Body of pancreas (tissue), 4 donors: ENCODE measurements around the gene CHST5.

Experiments used
- CTCF ChIP-seq, 7 experiments: fragments of 450-650 bp in 4 of 7; fragments of 200-600 bp in 3 of 7; sonication (generic) in 3 of 7; IDR thresholded peaks; one replicate each; pipeline ENCODE4 v1.5.1; 2016 to 2019; ENCODE audit warnings: antibody characterized with exemption in 7 of 7
- POLR2A ChIP-seq, 3 donors: fragments of 450-650 bp; IDR thresholded peaks; one replicate each; pipeline ENCODE4 v1.6.1; 2016; ENCODE audit warnings: antibody characterized with exemption in 3 of 3, mild to moderate bottlenecking in 2 of 3

GRCh38 chr16:75566040-75566757 is 30.3 kb upstream of the CHST5 start, which contains the start of gene GABARAPL2:
- TF ChIP-seq CTCF (IDR thresholded peaks at IDR 0.05) (no peak), POLR2A (IDR thresholded peaks at IDR 0.05) (peak; percentile 28 to 82 (median 64))
